A673 (cell line): ENCODE results near the gene UPF3A.

Source experiments
- EZH2 ChIP-seq: fragments of 200-600 bp; sonication (generic); IDR thresholded peaks from 2 replicates; pipeline ENCODE4 v1.6.1; 2017; ENCODE audit warnings: borderline replicate concordance, low read depth, mild to moderate bottlenecking, mixed read lengths, antibody characterized with exemption, low read length; ENCODE audit not compliant: poor library complexity, severe bottlenecking
- TF ChIP-seq, protein P1 (sequence below): fragments of 300-800, 200-600 bp; sonication (generic); conservative IDR thresholded peaks from 2 replicates; pipeline ENCODE4 v1.5.1; 2017; ENCODE audit warnings: low read depth, mild to moderate bottlenecking, antibody characterized with exemption, low read length, moderate library complexity, mixed read lengths

DNA sequence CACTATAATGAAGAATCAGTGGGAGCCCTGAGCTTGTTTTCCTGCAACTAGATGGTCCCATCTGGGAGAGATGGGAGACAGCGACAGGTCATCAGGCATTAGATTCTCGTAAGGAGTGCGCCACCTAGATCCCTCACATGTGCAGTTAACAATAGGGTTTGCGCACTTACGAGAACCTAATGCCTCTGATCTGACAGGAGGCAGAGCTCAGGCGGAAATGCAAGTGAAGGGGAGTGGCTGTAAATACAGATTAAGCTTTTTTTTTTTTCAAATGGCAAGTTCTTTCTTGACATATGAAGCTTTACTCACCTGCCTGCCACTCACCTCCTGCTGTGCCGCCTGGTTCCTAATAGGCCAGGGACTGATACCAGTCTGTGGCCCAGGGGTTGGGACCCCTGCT, 32.3 kb upstream of the UPF3A start:
- TF ChIP-seq, protein P1, sequence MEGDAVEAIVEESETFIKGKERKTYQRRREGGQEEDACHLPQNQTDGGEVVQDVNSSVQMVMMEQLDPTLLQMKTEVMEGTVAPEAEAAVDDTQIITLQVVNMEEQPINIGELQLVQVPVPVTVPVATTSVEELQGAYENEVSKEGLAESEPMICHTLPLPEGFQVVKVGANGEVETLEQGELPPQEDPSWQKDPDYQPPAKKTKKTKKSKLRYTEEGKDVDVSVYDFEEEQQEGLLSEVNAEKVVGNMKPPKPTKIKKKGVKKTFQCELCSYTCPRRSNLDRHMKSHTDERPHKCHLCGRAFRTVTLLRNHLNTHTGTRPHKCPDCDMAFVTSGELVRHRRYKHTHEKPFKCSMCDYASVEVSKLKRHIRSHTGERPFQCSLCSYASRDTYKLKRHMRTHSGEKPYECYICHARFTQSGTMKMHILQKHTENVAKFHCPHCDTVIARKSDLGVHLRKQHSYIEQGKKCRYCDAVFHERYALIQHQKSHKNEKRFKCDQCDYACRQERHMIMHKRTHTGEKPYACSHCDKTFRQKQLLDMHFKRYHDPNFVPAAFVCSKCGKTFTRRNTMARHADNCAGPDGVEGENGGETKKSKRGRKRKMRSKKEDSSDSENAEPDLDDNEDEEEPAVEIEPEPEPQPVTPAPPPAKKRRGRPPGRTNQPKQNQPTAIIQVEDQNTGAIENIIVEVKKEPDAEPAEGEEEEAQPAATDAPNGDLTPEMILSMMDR: no peak
- no peak for TF ChIP-seq EZH2
